MCF 10A (cell line): ENCODE data around the gene TIGD1. TPM values are rescaled to one million over a fixed set of nuclear protein-coding genes. Genes with fewer than 3 reads are reported as not detected.

Experiments
- BruUV-seq: library from RNA; stranded (reverse); fragments of 400-500 nt; replicated peaks from 2 replicates; lab custom pipeline; 2021; lab: Mats Ljungman, UMichigan
- CTCF ChIA-PET: fragments of 300-600 bp; sonication (Branson Sonifier 250); formaldehyde crosslinking; extraction: SDS; loops from one replicate; lab custom pipeline; 2021; ENCODE audit warnings: antibody characterized with exemption, inconsistent platforms; lab: Yijun Ruan, JAX
- POLR2A ChIA-PET: fragments of 300-600, 350-650 bp; sonication (Branson Sonifier 250); formaldehyde crosslinking; extraction: SDS; loops from one replicate; lab custom pipeline; 2020; ENCODE audit warnings: antibody characterized with exemption, inconsistent platforms; lab: Yijun Ruan, JAX
- DNase-seq: peaks from one replicate; pipeline ENCODE4 v3.0.0-alpha.2; 2018; ENCODE audit not compliant: unreplicated experiment
- H3K27ac Mint-ChIP-seq: one replicate; pipeline ENCODE4 v1.8.0; 2022; ENCODE audit warnings: mild to moderate bottlenecking, low read depth, mixed read lengths; ENCODE audit not compliant: unreplicated experiment
- H3K27me3 Mint-ChIP-seq: one replicate; pipeline ENCODE4 v1.8.0; 2022; ENCODE audit warnings: mixed read lengths; ENCODE audit not compliant: insufficient read depth, unreplicated experiment
- H3K36me3 Mint-ChIP-seq: one replicate; pipeline ENCODE4 v1.8.0; 2022; ENCODE audit warnings: mild to moderate bottlenecking, moderate library complexity, mixed read lengths; ENCODE audit not compliant: insufficient read depth, unreplicated experiment
- H3K4me1 Mint-ChIP-seq: one replicate; pipeline ENCODE4 v1.8.0; 2022; ENCODE audit warnings: mixed read lengths; ENCODE audit not compliant: insufficient read depth, unreplicated experiment
- H3K4me3 Mint-ChIP-seq: one replicate; pipeline ENCODE4 v1.8.0; 2022; ENCODE audit warnings: mild to moderate bottlenecking, moderate library complexity, mixed read lengths; ENCODE audit not compliant: unreplicated experiment
- H3K9me3 Mint-ChIP-seq: one replicate; pipeline ENCODE4 v1.8.0; 2022; ENCODE audit warnings: mixed read lengths; ENCODE audit not compliant: unreplicated experiment
- intact Hi-C: fragments of 100-400 bp; cut with micrococcal nuclease; formaldehyde crosslinking; loops from 2 replicates; pipeline ENCODE4 v1.14.1; 2022
- total RNA-seq: library from RNA; stranded (reverse); gene quantifications from 2 replicates; pipeline ENCODE4 v1.2.3, GENCODE V29; 2022
- TF ChIP-seq, protein P1 (sequence below): fragments of 200-600 bp; IDR thresholded peaks from one replicate; pipeline ENCODE4 v1.8.0; 2022; ENCODE audit warnings: antibody characterized with exemption, mild to moderate bottlenecking; ENCODE audit not compliant: unreplicated experiment

TIGD1 gene
- total RNA-seq, 1 experiment from 2014 or later = 5.2 TPM

DNA sequence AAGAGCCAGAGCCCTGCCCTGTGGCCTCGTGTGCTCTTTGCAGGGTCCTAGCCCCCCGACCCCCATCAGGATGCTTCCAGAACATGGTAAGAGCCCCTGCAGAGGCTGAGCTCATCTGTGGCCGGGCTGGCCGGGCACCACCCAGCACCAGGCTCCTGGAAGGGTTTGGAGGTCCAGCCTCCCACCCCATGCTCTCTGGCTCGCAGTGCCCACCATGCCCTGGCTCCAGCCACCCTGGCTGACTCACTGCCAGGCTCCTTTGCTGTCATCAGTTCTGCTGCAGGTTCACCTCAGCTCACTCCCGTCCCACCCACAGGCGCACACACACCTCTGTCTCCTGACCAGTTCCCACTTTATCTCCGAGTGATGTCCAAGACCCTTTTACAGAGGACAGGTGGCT, 37.7 kb upstream of the TIGD1 start:
- BruUV-seq = no TSS peak
- Mint-ChIP-seq H3K36me3 (peaks cover 2% of the 10 kb centered on the region), H3K27me3 (no peaks in the 10 kb centered on the region), H3K9me3 (no peaks in the 10 kb centered on the region), H3K4me3 (no peak overlapping the region), H3K4me1 (peaks cover 16% of the 10 kb centered on the region), H3K27ac (no peak overlapping the region)
- DNase-seq = no peak
- TF ChIP-seq, protein P1, sequence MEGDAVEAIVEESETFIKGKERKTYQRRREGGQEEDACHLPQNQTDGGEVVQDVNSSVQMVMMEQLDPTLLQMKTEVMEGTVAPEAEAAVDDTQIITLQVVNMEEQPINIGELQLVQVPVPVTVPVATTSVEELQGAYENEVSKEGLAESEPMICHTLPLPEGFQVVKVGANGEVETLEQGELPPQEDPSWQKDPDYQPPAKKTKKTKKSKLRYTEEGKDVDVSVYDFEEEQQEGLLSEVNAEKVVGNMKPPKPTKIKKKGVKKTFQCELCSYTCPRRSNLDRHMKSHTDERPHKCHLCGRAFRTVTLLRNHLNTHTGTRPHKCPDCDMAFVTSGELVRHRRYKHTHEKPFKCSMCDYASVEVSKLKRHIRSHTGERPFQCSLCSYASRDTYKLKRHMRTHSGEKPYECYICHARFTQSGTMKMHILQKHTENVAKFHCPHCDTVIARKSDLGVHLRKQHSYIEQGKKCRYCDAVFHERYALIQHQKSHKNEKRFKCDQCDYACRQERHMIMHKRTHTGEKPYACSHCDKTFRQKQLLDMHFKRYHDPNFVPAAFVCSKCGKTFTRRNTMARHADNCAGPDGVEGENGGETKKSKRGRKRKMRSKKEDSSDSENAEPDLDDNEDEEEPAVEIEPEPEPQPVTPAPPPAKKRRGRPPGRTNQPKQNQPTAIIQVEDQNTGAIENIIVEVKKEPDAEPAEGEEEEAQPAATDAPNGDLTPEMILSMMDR = no peak
- POLR2A ChIA-PET = interaction anchor here (0.8 kb wide), 1 partner anchor 10 kb away, joined by 3 read pairs; no protein-coding TSS in a partner anchor
- intact Hi-C loops = loop anchor here (2.0 kb wide), 1 partner anchor 17 kb away; no protein-coding TSS in a partner anchor
- CTCF ChIA-PET = no interaction called here

DNA sequence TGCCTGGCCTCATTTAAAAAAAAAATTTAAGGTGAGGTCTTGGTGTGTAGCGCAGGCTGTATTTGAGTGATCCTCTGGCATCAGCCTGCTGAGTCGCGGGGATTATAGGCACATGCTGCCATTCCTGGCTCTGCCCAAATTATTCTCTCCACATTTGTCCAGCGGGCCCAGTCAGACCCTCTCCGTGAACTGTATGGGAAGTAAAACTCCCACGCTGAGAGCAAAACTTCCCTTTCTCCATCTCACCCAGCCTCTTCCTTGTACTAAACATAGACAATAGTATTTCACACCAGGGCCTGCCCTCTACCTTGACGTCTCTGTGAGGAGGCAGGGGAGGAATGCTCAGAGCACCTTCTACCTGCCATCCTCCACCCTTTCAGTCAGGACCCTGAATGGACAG, 37.2 kb upstream of the TIGD1 start:
- intact Hi-C loops = no loop called here
- CTCF ChIA-PET = no interaction called here
- Mint-ChIP-seq H3K4me1 (peaks cover 11% of the 10 kb centered on the region), H3K27me3 (no peaks in the 10 kb centered on the region), H3K4me3 (no peak overlapping the region), H3K27ac (no peak overlapping the region), H3K36me3 (peaks cover 8% of the 10 kb centered on the region), H3K9me3 (no peaks in the 10 kb centered on the region)
- TF ChIP-seq, protein P1 = no peak
- BruUV-seq = no TSS peak
- no peak for DNase-seq
- POLR2A ChIA-PET = interaction anchor here (0.8 kb wide), 1 partner anchor 10 kb away, joined by 3 read pairs; no protein-coding TSS in a partner anchor

DNA sequence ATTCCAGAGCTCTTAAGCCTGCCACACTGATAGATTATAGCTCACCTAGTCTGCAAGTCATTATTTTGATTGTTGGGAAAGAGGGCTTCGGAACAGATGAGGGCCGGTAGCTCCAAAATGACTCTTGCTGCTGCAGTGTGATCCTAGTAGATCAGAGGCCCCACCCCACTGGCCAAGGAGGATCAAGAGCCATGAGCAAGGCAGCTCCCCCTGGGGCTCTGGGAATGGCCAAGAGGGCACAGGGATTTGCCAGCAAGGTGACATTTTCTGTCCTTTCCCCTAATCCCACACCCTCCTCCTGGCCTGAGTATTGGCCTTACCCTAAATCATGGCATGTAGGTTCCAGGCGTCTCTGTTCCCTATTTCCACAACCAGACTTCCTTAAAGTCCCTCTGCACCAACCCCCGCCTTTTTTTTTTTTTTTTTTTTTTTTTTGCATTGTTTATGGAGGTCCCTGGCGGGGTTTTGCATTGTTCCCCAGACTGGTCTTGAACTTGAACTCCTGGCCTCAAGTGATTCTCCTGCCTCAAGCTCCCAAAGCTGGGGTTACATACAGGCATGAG, 36.7 kb upstream of the TIGD1 start:
- Mint-ChIP-seq H3K27ac (no peak overlapping the region), H3K36me3 (peaks cover 8% of the 10 kb centered on the region), H3K4me1 (peaks cover 10% of the 10 kb centered on the region), H3K4me3 (no peak overlapping the region), H3K27me3 (no peaks in the 10 kb centered on the region), H3K9me3 (no peaks in the 10 kb centered on the region)
- intact Hi-C loops = no loop called here
- TF ChIP-seq, protein P1 = no peak
- DNase-seq = no peak
- ChIA-PET CTCF (interaction anchor here (0.5 kb wide), 1 partner anchor 18 kb away, joined by 3 read pairs; no protein-coding TSS in a partner anchor), POLR2A (interaction anchor here (1.3 kb wide), 1 partner anchor 19 kb away, joined by 6 read pairs; no protein-coding TSS in a partner anchor)
- BruUV-seq = no TSS peak

DNA sequence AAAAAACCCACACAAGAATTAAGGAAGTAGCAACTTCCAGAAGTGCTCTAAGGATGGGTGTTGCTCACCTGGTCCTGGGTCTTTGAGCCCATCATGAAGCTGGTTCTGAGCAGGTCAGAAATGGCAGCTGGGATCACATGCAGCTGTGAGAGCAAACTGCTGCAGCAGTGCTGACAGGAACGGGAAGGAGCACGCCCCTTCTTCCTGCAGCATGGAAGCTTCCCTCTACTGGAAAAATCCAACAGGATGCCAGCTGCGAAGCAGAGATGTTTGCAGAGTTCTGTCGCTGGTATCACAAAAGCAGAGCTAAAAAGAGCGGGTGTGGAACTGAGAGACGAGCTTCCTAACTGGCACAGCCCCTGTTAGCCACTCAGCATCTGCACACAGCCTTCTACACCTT, 33.9 kb upstream of the TIGD1 start:
- no TSS peak for BruUV-seq
- TF ChIP-seq, protein P1 = no peak
- DNase-seq = no peak
- intact Hi-C loops = no loop called here
- Mint-ChIP-seq H3K4me1 (peaks cover 10% of the 10 kb centered on the region), H3K9me3 (no peaks in the 10 kb centered on the region), H3K27ac (no peak overlapping the region), H3K36me3 (peaks cover 8% of the 10 kb centered on the region), H3K4me3 (no peak overlapping the region), H3K27me3 (no peaks in the 10 kb centered on the region)
- ChIA-PET POLR2A (interaction anchor here (0.9 to 2.1 kb wide), 3 partner anchors 9 to 16 kb away, joined by 4 to 5 read pairs (median 5); no protein-coding TSS in a partner anchor), CTCF (interaction anchor here (0.6 to 0.7 kb wide), 6 partner anchors 10 to 1147 kb away, joined by 3 read pairs; no protein-coding TSS in a partner anchor)
